Activated naive CD8-positive, alpha-beta T cell treated with anti-CD3 and anti-CD28 coated beads, Interleukin-2, amount 50 U/mL, for 24 hours (primary cell): ENCODE results near the gene H1-8.

Source experiments
- ATAC-seq: fragments of 150-1000 bp; cut with Tn5 transposase; one replicate; pipeline ENCODE4 v1.10.0; 2021
- DNase-seq: peaks from one replicate; pipeline ENCODE4 v3.0.0; 2021
- H3K27ac Mint-ChIP-seq: one replicate; pipeline ENCODE4 v1.8.0; 2021; ENCODE audit warnings: mild to moderate bottlenecking, mixed read lengths
- H3K27me3 Mint-ChIP-seq: one replicate; pipeline ENCODE4 v1.8.0; 2021; ENCODE audit warnings: mixed read lengths
- H3K36me3 Mint-ChIP-seq: one replicate; pipeline ENCODE4 v1.8.0; 2021; ENCODE audit warnings: low read depth, mixed read lengths
- H3K4me1 Mint-ChIP-seq: one replicate; pipeline ENCODE4 v1.8.0; 2021; ENCODE audit warnings: mixed read lengths
- H3K4me3 Mint-ChIP-seq: one replicate; pipeline ENCODE4 v1.8.0; 2021; ENCODE audit warnings: mild to moderate bottlenecking, moderate library complexity, mixed read lengths
- H3K9me3 Mint-ChIP-seq: one replicate; pipeline ENCODE4 v1.8.0; 2021; ENCODE audit warnings: mixed read lengths

The H1-8 gene

DNA sequence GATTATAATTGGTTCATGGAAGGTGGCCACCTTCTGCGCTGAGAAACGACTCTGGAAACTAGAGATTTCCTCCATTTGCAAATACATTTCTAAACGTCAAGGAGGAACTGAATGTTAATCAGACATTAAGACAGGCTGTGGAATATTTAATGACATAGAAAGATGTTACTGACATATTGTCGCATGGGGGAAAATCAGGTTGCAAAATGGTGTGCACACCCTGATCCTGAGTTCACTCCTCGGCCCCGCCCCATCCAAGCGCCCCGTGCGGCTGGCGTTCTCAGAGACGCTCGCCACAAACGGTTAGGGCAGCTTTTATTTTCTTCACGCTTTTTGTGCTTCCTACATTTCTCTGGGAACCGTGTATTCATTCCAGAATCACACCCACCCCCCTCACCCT is 10.7 kb downstream of the H1-8 start:
- Mint-ChIP-seq H3K4me1 (peaks cover 12% of the 10 kb centered on the region), H3K27me3 (peaks cover 4% of the 10 kb centered on the region), H3K9me3 (no peaks in the 10 kb centered on the region), H3K27ac (no peak overlapping the region), H3K36me3 (no peaks in the 10 kb centered on the region), H3K4me3 (no peak overlapping the region)
- no peak for ATAC-seq
- DNase-seq: peak; percentile 20

GRCh38 chr3:129554356-129555152 is 11.6 kb downstream of the H1-8 start:
- Mint-ChIP-seq H3K27me3 (peaks cover 4% of the 10 kb centered on the region), H3K36me3 (no peaks in the 10 kb centered on the region), H3K27ac (no peak overlapping the region), H3K4me1 (peaks cover 12% of the 10 kb centered on the region), H3K4me3 (no peak overlapping the region), H3K9me3 (no peaks in the 10 kb centered on the region)
- no peak for DNase-seq
- ATAC-seq: no peak

- Mint-ChIP-seq H3K4me3 (no peak overlapping the region), H3K9me3 (no peaks in the 10 kb centered on the region), H3K4me1 (peaks cover 12% of the 10 kb centered on the region), H3K36me3 (no peaks in the 10 kb centered on the region), H3K27ac (no peak overlapping the region), H3K27me3 (peaks cover 4% of the 10 kb centered on the region)
- ATAC-seq (no peak), DNase-seq (no peak)
Measured at GRCh38 chr3:129555153-129555550, 12.2 kb downstream of the H1-8 start.

DNA sequence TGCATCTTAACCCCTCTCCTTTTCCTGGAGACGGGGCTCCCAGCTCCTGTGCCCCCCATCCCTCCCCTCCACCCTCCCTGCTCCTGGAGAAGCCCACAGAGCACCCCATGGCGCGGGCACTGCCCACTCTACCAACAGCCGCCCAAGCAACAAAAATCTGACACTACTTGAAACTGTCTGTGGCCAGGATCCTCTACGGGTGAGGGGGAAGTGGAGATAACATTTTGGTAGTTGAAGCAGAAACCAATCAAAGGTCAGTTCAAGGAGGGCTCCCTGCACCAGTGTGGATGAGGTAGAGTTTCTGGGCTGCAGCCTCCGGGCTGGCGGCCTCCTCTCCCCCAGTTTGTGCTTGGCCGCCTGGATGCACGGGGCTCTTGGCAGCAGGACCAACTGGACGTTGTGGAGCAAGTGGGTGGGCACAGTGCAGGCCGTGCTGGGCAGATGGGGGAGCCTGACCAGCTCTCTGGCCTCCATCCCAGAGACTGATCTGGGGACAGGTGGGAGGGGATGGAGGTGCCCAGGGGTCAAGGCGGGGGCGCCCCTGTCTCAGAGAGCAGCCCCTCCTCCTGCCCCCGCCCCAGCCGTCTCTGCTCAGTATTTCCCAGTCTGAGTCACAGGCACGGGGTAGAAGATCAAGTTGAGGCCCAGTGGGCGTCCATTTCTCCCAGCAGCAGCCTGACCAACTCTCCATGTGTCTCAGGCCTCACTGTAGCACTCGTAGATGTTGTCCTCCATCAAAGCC is 12.8 kb downstream of the H1-8 start:
- DNase-seq (no peak), ATAC-seq (no peak)
- H3K4me3 Mint-ChIP-seq: no peak overlapping the region
- H3K9me3 Mint-ChIP-seq: no peaks in the 10 kb centered on the region
- no peaks in the 10 kb centered on the region for H3K36me3 Mint-ChIP-seq
- peaks cover 15% of the 10 kb centered on the region for H3K4me1 Mint-ChIP-seq
- H3K27me3 Mint-ChIP-seq: peaks cover 4% of the 10 kb centered on the region
- no peak overlapping the region for H3K27ac Mint-ChIP-seq

DNA sequence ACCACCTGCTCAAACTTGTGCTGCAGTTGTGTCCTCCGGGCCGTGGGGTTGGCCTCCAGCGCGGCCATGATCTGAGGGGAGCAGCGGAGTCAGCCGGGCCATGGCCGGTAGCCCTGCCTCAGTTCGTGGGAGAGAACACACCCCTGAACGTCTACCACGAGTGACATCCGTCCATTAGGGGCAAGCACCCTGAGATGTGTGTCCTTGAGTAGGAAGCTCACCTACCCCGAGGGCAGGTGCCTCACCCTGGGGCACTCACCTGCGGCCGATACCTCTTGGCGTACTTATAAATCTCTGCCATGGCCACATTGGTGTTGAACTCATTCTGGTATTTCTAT is 13.4 kb downstream of the H1-8 start:
- Mint-ChIP-seq H3K27me3 (peaks cover 4% of the 10 kb centered on the region), H3K4me3 (no peak overlapping the region), H3K9me3 (no peaks in the 10 kb centered on the region), H3K36me3 (no peaks in the 10 kb centered on the region), H3K4me1 (peaks cover 15% of the 10 kb centered on the region), H3K27ac (no peak overlapping the region)
- DNase-seq (no peak), ATAC-seq (no peak)

GRCh38 chr3:129556890-129557547 is 14.0 kb downstream of the H1-8 start:
- Mint-ChIP-seq H3K9me3 (no peaks in the 10 kb centered on the region), H3K27ac (no peak overlapping the region), H3K27me3 (peaks cover 4% of the 10 kb centered on the region), H3K36me3 (no peaks in the 10 kb centered on the region), H3K4me3 (no peak overlapping the region), H3K4me1 (peaks cover 15% of the 10 kb centered on the region)
- no peak for DNase-seq
- ATAC-seq: no peak

DNA sequence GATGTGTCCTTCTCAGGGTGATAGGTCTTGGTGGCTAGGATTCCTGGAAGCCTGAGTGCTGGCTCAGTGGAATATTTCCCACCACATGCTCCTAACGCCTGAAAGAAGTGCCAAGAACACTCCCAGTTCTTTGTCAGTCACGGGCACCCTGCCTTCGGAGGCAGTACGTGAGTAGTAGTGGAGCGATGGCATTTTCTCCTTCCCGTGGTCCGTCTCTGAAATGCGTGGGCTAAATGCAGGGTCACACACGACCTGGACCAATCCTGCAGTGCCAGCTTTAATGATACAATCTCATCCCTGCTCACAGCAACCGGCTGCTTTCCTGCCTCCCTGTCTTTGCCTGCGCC is 14.5 kb downstream of the H1-8 start:
- Mint-ChIP-seq H3K36me3 (no peaks in the 10 kb centered on the region), H3K9me3 (no peaks in the 10 kb centered on the region), H3K4me3 (no peak overlapping the region), H3K4me1 (peaks cover 15% of the 10 kb centered on the region), H3K27ac (no peak overlapping the region), H3K27me3 (peaks cover 4% of the 10 kb centered on the region)
- ATAC-seq (no peak), DNase-seq (no peak)

GRCh38 chr3:129558081-129558771 is 15.3 kb downstream of the H1-8 start:
- ATAC-seq (peak; percentile 41), DNase-seq (no peak)
- Mint-ChIP-seq H3K4me3 (no peak overlapping the region), H3K9me3 (no peaks in the 10 kb centered on the region), H3K4me1 (peaks cover 15% of the 10 kb centered on the region), H3K27me3 (peaks cover 4% of the 10 kb centered on the region), H3K27ac (no peak overlapping the region), H3K36me3 (no peaks in the 10 kb centered on the region)

- Mint-ChIP-seq H3K27ac (no peak overlapping the region), H3K36me3 (no peaks in the 10 kb centered on the region), H3K4me1 (peaks cover 14% of the 10 kb centered on the region), H3K4me3 (no peak overlapping the region), H3K27me3 (peaks cover 4% of the 10 kb centered on the region), H3K9me3 (no peaks in the 10 kb centered on the region)
- ATAC-seq (no peak), DNase-seq (no peak)
Measured at GRCh38 chr3:129558772-129559564, 16.0 kb downstream of the H1-8 start.

DNA sequence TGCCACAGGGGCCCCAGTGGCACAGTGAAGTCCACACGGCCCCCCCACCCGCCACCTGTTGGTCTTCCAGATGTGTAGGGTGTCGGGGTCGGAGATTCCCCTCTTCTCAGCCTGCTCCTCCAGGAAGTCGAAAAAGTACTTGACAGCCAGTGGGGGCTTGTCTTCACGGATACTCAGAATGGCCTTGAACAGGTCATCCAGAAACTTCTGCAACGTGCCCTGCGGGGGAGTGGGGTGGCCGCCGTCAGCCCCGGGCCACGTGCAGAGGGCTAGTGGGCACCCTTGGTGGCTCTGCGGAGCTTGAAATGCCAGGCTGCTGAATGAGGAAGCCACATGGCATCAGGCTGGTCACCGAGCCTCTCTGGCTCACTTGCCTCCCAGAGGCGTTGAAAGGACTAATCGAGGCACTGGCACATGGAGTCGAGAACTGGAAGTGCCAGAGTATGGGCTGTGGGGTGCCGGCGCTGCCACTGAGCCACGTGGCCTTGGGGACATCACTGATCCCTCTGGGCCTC is 16.6 kb downstream of the H1-8 start:
- Mint-ChIP-seq H3K4me3 (no peak overlapping the region), H3K36me3 (no peaks in the 10 kb centered on the region), H3K27ac (no peak overlapping the region), H3K27me3 (peaks cover 3% of the 10 kb centered on the region), H3K4me1 (peaks cover 10% of the 10 kb centered on the region), H3K9me3 (no peaks in the 10 kb centered on the region)
- ATAC-seq (no peak), DNase-seq (no peak)

DNA sequence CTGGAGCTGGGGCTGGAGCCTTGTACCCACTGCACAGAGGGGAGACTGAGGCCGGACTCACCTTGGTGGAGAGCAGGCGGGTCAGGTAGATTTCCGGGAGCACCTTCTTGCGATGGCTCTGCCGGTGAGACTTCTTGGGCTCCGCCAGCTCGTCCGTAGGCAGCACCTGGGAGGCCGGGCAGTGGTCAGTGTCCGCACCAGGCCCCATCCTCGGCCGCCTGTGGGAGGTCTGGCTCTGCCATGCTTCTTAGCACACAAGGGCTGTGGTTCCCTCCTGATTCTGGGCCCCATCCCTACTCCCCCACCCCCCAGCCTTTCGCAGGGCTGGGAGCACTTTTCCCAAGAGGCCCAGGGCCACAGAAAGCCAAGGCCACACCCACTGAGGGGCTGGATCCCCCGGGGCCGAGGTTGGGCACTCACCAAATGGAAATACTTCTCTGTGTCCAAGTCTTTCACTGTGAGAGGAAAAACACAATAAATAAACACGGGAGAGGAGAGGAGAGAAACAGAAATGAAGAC is 17.4 kb downstream of the H1-8 start:
- Mint-ChIP-seq H3K4me1 (peaks cover 10% of the 10 kb centered on the region), H3K9me3 (no peaks in the 10 kb centered on the region), H3K27me3 (no peaks in the 10 kb centered on the region), H3K27ac (peak overlapping the region; percentile 6), H3K4me3 (no peak overlapping the region), H3K36me3 (no peaks in the 10 kb centered on the region)
- DNase-seq: no peak
- no peak for ATAC-seq

DNA sequence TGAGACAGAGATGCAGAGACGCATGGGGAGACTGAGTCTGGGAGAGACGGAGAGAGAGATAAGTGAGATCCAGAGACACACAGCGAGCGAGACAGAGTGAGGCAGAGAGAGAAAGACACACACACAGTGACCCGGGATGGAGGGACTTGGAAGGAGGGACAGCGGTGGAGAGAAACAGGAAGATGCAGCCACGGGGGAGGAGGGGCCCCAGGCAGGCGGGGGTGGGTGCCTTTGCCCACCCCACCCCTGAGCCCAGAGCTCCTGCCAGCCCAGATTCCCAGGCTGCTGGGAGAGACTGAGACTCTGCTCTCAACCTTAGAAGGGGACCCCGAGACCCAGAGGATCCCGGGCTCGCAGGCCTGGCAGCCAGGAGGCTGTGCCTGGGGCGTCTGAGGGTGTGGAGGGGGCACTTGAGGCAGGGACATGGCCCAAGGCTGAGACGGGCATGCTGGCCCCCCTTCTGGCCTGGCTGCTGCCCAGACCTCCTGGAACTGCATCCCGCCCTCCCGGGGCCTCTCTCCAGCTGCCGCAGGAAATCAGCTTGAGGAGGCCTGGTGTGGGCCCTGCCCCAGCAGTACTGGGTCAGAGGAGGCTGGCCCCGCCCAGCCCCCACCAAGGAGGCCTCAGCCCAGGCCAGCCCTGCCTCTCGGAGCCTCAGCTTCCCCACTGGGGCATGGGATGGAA is 18.1 kb downstream of the H1-8 start:
- Mint-ChIP-seq H3K4me3 (no peak overlapping the region), H3K4me1 (peaks cover 10% of the 10 kb centered on the region), H3K27me3 (no peaks in the 10 kb centered on the region), H3K36me3 (no peaks in the 10 kb centered on the region), H3K9me3 (no peaks in the 10 kb centered on the region), H3K27ac (peak overlapping the region; percentile 6)
- DNase-seq (no peak), ATAC-seq (no peak)

DNA sequence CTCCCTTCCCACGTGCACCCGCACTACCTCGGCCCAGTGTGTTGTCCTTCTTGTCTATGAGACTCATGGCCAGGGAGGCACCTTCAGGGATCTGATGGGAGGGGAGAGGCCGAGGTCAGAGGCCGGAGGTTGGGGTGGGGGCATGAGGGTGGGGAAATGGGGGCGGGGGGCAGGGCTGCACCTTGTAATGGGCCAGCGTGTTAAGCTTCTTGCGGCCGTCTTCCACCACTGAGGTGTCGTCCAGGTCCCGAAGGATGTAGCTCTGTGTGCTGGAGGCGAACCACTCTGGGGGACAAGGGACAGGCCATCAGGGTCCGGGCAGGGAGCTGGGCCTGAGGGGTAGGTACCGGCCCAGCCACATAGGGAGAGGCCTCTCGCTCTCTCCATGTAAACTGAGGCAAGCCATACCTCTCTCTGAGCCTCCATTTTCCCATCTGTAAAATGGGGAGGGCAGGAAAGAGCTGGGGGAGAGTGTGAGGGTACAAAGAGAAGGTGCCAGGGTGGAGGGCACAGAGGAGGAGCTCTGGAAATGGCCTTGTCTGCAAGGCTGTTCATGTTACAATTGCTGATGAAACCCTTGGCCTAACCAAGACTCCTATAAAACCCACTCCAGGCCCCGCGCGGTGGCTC is 18.8 kb downstream of the H1-8 start:
- DNase-seq (no peak), ATAC-seq (no peak)
- Mint-ChIP-seq H3K27me3 (no peaks in the 10 kb centered on the region), H3K4me1 (peaks cover 10% of the 10 kb centered on the region), H3K36me3 (no peaks in the 10 kb centered on the region), H3K4me3 (no peak overlapping the region), H3K27ac (no peak overlapping the region), H3K9me3 (no peaks in the 10 kb centered on the region)
